HepG2 (cell line): ENCODE measurements around the gene UBE2O. TPM values are rescaled to one million over a fixed set of nuclear protein-coding genes. Genes with fewer than 3 reads are reported as not detected.

Source experiments
- CCAR2 ChIP-seq: fragments of 200-400 bp; formaldehyde crosslinking; optimal IDR thresholded peaks from 2 replicates; pipeline ENCODE3; 2018; ENCODE audit warnings: low read depth, mild to moderate bottlenecking, low read length, moderate library complexity
- FIP1L1 ChIP-seq: fragments of 200-400 bp; formaldehyde crosslinking; IDR thresholded peaks from 2 replicates; pipeline ENCODE4 v1.6.1; 2018; ENCODE audit warnings: low read depth, mild to moderate bottlenecking, low read length, moderate library complexity, borderline replicate concordance; ENCODE audit not compliant: insufficient read depth
- GTF2F1 ChIP-seq: fragments of 150-350 bp; IDR thresholded peaks from 2 replicates; pipeline ENCODE4 v1.6.1; 2014; ENCODE audit warnings: low read length
- HOXA5 ChIP-seq: sonication (generic); formaldehyde crosslinking; IDR thresholded peaks from 2 replicates; pipeline ENCODE4 v1.4.0; 2020; ENCODE audit warnings: missing genetic modification reagents
- MXI1 ChIP-seq: IDR thresholded peaks from 3 replicates; pipeline ENCODE4 v1.6.1; 2012; ENCODE audit warnings: low read depth, low read length, inconsistent platforms, borderline replicate concordance
- MYC ChIP-seq: sonication (generic); formaldehyde crosslinking; IDR thresholded peaks from 2 replicates; pipeline ENCODE4 v1.9.0; 2021; ENCODE audit warnings: missing genetic modification reagents, borderline replicate concordance
- NPAS2 ChIP-seq: sonication (generic); formaldehyde crosslinking; IDR thresholded peaks from 2 replicates; pipeline ENCODE4 v1.8.0; 2022; ENCODE audit warnings: mild to moderate bottlenecking, missing genetic modification reagents, borderline replicate concordance
- SRSF9 ChIP-seq: fragments of 200-400 bp; formaldehyde crosslinking; IDR thresholded peaks from 2 replicates; pipeline ENCODE4 v1.6.1; 2018; ENCODE audit warnings: borderline replicate concordance, mild to moderate bottlenecking, low read depth, low read length; ENCODE audit not compliant: insufficient read depth, poor library complexity, severe bottlenecking
- polyA plus RNA-seq, 8 experiments: library from polyadenylated mRNA; depleted of rRNA in 3 of 8; stranded (reverse) in 7 of 8; unstranded in 1 of 8; fragments of >200 nt; fragmentation: Illumina TruSeq in 4 of 8; extraction: Trizol in 4 of 8; gene quantifications; 2 replicates each; pipeline versions ENCODE4 v1.2.1 to v1.2.3, GENCODE V29; 2011 to 2016; ENCODE audit warnings: low read depth in 4 of 8, missing spikeins in 1 of 8, mixed read lengths in 1 of 8; ENCODE audit not compliant: insufficient read depth in 1 of 8
- total RNA-seq, 5 experiments: library from RNA; depleted of rRNA; stranded (reverse); fragments of >200 nt; fragmentation: Illumina TruSeq; extraction: Trizol; gene quantifications; 2 replicates each; pipeline ENCODE4 v1.2.3, GENCODE V29; 2016; ENCODE audit warnings: low read depth in 1 of 5
- TF ChIP-seq, protein P1 (sequence below): IDR thresholded peaks from 2 replicates; pipeline ENCODE4 v1.6.1; 2016; ENCODE audit warnings: low read depth, missing genetic modification reagents, missing compliant biosample characterization
- TF ChIP-seq, protein P2 (sequence below): sonication (generic); formaldehyde crosslinking; IDR thresholded peaks from 2 replicates; pipeline ENCODE4 v1.5.1; 2020; ENCODE audit warnings: mild to moderate bottlenecking, missing genetic modification reagents
- TF ChIP-seq, protein P3 (sequence below): IDR thresholded peaks from 2 replicates; pipeline ENCODE4 v1.6.1; 2016; ENCODE audit warnings: missing genetic modification reagents, missing compliant biosample characterization
- TF ChIP-seq, protein P4 (sequence below): sonication (generic); formaldehyde crosslinking; IDR thresholded peaks from 2 replicates; pipeline ENCODE4 v1.4.0; 2020; ENCODE audit warnings: missing genetic modification reagents
- TF ChIP-seq, protein P5 (sequence below): sonication (generic); formaldehyde crosslinking; IDR thresholded peaks from 2 replicates; pipeline ENCODE4 v1.4.0; 2020; ENCODE audit warnings: missing genetic modification reagents
- TF ChIP-seq, protein P6 (sequence below): sonication (generic); formaldehyde crosslinking; IDR thresholded peaks from 2 replicates; pipeline ENCODE4 v1.5.1; 2020; ENCODE audit warnings: missing genetic modification reagents, mild to moderate bottlenecking, borderline replicate concordance

Gene UBE2O
- total and polyA plus RNA-seq, 2 of the 13 experiments (the other 11 are each of a cell fraction or from before 2014, with no cell fraction given) = 21.5 to 23.5 TPM

DNA sequence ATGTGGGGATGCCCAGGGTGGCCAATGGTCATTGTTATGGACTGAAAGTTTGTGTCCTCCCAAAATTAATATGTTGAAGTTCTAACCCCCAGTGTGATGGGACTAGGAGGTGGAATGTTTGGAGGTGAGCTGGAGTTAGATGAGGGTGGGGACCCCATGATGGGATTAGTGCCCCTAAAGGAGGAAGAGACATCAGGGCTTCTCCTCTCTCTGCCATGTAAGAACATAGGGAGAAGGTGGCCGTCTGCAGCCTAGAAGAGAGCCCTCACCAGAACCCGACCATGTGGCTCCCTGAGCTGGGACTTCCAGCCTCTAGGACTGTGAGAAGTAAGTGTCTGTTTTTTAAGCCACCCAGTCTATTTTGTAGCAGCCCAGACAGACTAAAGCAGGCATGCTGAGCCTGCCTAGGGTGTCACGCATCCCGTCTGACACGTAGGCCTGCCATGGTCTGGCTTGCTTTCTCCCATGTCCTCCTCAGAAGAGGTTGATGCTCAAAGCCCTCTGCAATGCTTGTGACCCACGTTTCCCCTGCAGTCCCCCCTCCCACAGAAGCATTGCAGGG, 95.3 kb downstream of the UBE2O start (continued):
- TF ChIP-seq, protein P1, sequence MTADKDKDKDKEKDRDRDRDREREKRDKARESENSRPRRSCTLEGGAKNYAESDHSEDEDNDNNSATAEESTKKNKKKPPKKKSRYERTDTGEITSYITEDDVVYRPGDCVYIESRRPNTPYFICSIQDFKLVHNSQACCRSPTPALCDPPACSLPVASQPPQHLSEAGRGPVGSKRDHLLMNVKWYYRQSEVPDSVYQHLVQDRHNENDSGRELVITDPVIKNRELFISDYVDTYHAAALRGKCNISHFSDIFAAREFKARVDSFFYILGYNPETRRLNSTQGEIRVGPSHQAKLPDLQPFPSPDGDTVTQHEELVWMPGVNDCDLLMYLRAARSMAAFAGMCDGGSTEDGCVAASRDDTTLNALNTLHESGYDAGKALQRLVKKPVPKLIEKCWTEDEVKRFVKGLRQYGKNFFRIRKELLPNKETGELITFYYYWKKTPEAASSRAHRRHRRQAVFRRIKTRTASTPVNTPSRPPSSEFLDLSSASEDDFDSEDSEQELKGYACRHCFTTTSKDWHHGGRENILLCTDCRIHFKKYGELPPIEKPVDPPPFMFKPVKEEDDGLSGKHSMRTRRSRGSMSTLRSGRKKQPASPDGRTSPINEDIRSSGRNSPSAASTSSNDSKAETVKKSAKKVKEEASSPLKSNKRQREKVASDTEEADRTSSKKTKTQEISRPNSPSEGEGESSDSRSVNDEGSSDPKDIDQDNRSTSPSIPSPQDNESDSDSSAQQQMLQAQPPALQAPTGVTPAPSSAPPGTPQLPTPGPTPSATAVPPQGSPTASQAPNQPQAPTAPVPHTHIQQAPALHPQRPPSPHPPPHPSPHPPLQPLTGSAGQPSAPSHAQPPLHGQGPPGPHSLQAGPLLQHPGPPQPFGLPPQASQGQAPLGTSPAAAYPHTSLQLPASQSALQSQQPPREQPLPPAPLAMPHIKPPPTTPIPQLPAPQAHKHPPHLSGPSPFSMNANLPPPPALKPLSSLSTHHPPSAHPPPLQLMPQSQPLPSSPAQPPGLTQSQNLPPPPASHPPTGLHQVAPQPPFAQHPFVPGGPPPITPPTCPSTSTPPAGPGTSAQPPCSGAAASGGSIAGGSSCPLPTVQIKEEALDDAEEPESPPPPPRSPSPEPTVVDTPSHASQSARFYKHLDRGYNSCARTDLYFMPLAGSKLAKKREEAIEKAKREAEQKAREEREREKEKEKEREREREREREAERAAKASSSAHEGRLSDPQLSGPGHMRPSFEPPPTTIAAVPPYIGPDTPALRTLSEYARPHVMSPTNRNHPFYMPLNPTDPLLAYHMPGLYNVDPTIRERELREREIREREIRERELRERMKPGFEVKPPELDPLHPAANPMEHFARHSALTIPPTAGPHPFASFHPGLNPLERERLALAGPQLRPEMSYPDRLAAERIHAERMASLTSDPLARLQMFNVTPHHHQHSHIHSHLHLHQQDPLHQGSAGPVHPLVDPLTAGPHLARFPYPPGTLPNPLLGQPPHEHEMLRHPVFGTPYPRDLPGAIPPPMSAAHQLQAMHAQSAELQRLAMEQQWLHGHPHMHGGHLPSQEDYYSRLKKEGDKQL (CRISPR knock-in tag) = no peak
- TF ChIP-seq CCAR2 (no peak), HOXA5 (no peak), MXI1 (peak; percentile 7; the same call in 1 of the 3 replicates), SRSF9 (no peak), MYC (CRISPR knock-in tag) (no peak), NPAS2 (CRISPR knock-in tag) (no peak), GTF2F1 (no peak), FIP1L1 (no peak)
- TF ChIP-seq, protein P2, sequence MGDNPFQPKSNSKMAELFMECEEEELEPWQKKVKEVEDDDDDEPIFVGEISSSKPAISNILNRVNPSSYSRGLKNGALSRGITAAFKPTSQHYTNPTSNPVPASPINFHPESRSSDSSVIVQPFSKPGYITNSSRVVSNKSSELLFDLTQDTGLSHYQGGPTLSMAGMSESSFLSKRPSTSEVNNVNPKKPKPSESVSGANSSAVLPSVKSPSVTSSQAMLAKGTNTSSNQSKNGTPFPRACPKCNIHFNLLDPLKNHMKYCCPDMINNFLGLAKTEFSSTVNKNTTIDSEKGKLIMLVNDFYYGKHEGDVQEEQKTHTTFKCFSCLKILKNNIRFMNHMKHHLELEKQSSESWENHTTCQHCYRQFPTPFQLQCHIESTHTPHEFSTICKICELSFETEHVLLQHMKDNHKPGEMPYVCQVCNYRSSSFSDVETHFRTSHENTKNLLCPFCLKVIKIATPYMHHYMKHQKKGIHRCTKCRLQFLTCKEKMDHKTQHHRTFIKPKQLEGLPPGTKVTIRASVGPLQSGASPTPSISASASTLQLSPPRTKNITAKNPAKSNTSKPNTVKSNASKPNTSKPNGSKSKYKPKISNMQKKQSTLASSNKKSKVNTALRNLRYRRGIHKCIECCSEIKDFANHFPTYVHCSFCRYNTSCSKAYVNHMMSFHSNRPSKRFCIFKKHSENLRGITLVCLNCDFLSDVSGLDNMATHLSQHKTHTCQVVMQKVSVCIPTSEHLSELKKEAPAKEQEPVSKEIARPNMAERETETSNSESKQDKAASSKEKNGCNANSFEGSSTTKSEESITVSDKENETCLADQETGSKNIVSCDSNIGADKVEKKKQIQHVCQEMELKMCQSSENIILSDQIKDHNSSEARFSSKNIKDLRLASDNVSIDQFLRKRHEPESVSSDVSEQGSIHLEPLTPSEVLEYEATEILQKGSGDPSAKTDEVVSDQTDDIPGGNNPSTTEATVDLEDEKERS (CRISPR knock-in tag) = no peak
- TF ChIP-seq, protein P3, sequence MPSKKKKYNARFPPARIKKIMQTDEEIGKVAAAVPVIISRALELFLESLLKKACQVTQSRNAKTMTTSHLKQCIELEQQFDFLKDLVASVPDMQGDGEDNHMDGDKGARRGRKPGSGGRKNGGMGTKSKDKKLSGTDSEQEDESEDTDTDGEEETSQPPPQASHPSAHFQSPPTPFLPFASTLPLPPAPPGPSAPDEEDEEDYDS (CRISPR knock-in tag) = no peak
- TF ChIP-seq, protein P4, sequence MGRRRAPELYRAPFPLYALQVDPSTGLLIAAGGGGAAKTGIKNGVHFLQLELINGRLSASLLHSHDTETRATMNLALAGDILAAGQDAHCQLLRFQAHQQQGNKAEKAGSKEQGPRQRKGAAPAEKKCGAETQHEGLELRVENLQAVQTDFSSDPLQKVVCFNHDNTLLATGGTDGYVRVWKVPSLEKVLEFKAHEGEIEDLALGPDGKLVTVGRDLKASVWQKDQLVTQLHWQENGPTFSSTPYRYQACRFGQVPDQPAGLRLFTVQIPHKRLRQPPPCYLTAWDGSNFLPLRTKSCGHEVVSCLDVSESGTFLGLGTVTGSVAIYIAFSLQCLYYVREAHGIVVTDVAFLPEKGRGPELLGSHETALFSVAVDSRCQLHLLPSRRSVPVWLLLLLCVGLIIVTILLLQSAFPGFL (CRISPR knock-in tag) = no peak
- TF ChIP-seq, protein P5, sequence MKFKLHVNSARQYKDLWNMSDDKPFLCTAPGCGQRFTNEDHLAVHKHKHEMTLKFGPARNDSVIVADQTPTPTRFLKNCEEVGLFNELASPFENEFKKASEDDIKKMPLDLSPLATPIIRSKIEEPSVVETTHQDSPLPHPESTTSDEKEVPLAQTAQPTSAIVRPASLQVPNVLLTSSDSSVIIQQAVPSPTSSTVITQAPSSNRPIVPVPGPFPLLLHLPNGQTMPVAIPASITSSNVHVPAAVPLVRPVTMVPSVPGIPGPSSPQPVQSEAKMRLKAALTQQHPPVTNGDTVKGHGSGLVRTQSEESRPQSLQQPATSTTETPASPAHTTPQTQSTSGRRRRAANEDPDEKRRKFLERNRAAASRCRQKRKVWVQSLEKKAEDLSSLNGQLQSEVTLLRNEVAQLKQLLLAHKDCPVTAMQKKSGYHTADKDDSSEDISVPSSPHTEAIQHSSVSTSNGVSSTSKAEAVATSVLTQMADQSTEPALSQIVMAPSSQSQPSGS (CRISPR knock-in tag) = no peak
- TF ChIP-seq, protein P6, sequence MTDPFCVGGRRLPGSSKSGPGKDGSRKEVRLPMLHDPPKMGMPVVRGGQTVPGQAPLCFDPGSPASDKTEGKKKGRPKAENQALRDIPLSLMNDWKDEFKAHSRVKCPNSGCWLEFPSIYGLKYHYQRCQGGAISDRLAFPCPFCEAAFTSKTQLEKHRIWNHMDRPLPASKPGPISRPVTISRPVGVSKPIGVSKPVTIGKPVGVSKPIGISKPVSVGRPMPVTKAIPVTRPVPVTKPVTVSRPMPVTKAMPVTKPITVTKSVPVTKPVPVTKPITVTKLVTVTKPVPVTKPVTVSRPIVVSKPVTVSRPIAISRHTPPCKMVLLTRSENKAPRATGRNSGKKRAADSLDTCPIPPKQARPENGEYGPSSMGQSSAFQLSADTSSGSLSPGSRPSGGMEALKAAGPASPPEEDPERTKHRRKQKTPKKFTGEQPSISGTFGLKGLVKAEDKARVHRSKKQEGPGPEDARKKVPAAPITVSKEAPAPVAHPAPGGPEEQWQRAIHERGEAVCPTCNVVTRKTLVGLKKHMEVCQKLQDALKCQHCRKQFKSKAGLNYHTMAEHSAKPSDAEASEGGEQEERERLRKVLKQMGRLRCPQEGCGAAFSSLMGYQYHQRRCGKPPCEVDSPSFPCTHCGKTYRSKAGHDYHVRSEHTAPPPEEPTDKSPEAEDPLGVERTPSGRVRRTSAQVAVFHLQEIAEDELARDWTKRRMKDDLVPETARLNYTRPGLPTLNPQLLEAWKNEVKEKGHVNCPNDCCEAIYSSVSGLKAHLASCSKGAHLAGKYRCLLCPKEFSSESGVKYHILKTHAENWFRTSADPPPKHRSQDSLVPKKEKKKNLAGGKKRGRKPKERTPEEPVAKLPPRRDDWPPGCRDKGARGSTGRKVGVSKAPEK (CRISPR knock-in tag) = no peak
